Ammon's horn (tissue), 1 donor: ENCODE data around the gene ZNF385B.

ENCODE experiments used
- DNase-seq: peaks from one replicate; pipeline ENCODE4 v3.0.0-alpha.2; 2016; ENCODE audit warnings: low spot score

Gene ZNF385B

DNA sequence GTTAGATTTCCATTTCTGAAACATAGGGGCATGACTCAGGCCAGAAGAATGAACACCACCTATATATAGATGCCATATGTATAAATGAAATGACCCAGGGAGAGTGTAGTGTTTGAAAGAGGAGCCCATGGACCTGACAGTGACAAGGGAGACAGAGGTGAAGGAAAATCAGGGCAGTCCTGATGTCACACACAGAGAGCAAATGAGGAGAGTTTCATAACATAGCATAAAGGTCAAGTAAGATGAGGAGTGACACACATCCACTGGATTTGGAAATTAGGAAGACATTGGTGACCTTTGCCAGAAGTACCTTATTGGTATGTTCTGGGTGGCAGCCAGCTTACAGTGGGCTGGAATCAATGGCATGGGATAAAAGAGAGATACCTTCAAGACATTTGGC lies 276.7 kb downstream of the ZNF385B start:
- no peak for DNase-seq

- no peak for DNase-seq
These were observed 279.8 kb downstream of the ZNF385B start for GRCh38 chr2:179581605-179582004.

DNA sequence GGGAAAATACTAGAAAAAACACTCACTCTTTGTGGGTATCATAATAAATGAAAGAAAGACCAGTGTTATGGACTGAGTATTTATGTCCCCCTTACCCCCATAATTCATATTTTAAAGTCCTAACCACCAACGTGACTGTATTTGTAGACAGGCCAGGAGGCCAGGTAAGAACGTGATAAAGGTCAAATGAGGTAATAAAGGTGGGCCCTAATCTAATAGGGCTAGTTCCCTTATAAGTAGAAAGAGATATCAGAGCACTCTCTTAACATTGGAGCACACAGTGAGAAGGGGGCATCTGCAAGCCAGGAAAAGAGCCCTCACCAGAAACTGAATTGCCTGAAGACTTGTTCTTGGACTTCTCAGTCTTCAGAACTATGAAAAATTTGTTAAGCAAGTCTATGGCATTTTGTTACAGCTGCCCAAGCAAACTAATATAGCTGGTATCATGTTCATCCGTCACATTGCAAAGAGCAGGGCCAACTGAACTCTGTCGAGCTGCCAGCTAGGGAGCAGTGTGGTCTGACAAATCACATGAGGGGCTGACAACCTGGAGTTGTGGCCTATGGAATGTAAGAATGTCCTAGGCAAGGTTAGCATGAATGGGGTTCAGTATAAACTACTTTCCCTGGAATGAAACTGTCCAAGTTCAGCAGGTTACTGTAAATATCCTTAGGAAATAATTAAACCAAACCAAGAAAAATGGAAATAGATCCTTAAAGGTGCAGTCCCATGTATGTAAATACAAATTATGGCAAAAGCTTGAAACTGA lies 280.9 kb downstream of the ZNF385B start:
- no peak for DNase-seq

GRCh38 chr2:179579800-179580199 lies 281.6 kb downstream of the ZNF385B start:
- DNase-seq, result no peak

DNA sequence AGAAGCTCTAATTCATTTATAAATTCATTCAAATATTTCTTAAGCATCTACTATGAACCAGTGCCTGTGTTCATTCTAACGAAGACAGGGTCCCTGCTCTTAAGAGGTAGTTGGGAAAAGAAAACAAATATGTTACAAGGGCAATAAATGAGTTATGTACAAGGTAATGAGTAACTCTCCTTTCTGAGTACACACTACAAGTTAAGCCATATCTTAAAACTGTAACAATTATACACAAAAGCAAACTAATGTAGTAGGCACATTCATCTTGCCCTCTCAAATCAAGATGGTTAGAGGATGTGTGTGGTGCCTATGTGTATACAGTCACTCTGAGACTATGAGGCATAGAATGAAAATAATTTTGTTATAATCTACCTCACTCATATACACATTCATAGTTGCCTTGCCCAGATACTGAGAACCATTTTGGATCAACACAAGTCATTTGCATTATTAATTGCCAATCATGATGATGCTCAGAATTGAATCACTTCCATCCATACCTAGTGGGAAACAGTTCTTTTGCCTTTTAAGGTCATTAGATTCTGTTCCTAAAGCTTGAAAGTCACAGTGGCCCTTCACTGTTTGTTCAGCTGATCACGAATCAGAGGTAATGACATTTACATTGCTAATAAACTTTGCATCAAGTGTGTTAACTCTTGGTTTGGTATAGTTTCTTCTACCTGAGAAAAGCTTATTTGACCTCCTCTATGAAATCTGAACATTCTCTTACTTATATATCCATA lies 283.1 kb downstream of the ZNF385B start:
- no peak for DNase-seq

- DNase-seq, result no peak
These were observed 287.3 kb downstream of the ZNF385B start for GRCh38 chr2:179574061-179574519.

DNA sequence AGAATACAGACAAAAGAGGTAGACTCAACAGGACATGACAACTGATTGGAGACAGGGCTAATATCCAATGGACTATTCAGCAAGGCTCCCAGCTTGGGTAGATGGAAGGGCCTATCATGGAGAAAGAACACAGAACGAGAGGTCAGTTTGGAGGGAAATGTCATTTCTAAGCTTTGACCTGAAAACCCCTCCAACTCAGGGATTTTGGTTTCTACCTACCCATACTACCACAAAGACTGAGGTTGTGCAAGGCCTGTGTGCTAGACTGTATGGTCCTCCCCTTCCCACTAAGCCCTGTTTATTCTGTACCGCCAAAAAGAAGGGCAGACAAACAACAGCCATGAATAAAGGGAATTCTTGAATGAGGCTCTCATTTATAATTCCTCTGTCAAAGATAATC lies 288.9 kb downstream of the ZNF385B start:
- DNase-seq, result no peak

- no peak for DNase-seq
These were observed 289.7 kb downstream of the ZNF385B start for GRCh38 chr2:179571721-179572120.

GRCh38 chr2:179571252-179571651 lies 290.2 kb downstream of the ZNF385B start:
- no peak for DNase-seq

DNA sequence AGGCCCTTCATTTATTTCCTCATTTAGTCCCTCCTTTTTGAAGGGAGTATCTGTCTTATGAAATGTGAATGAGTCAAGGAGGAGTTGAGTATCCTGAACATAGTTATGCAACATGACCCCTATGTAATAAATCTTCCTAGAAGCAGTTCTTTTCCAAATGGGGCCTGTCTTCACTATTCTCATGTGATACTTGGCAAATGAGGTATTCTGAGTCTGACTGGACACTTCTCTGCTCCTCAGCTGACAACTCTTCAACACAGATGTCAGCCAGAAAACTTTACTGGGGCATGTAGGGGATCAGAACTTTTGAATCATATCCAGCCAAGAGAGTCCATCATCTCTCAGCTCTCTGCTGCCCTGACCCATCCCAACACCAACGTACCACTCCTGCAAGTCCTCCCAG lies 291.6 kb downstream of the ZNF385B start:
- no peak for DNase-seq

- no peak for DNase-seq
These were observed 295.6 kb downstream of the ZNF385B start for GRCh38 chr2:179565807-179566206.

- peak; percentile 30 for DNase-seq
These were observed 299.0 kb downstream of the ZNF385B start for GRCh38 chr2:179562330-179562885.

DNA sequence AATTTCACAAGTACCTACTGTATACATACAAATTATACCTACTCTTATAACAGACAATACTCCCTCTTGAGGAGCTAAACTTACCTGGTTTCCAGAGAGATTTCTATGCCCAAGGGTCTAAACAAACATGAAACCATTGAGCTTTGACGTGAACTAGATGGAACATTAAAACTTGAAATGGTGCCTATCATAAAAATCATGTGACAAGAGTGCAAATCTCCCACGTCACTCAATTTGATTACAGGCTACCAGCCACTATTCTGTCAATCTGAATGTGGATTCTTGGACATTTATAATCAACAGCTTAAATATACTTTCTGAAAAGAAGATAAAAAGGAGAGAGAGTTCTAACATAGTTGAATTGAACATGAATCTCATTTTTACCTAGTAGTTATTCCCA lies 299.7 kb downstream of the ZNF385B start:
- no peak for DNase-seq

DNA sequence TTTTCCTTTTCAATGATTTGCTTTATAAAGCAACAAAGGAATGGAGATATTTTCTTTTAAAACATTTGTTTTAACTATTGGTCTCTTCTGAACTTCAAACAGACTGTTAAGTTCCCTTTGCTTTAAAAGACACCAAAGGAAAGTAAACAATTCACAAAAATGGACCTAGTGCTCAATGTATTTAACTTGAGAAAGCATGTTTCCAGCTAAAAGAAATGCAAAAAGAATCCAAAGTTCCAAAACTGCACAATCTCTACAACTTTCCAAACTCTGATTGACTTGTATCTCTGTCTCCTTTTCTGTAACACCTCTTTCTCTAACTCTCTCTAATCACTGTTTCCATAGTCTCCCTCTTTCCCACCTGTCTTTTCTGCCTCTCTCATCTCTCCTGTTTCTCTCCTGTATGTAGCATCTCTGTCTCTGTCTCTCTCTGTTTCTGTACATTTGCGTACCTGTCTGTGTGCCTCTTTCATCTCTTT lies 301.1 kb downstream of the ZNF385B start:
- no peak for DNase-seq

GRCh38 chr2:179559108-179559806 lies 302.2 kb downstream of the ZNF385B start:
- DNase-seq, result no peak

DNA sequence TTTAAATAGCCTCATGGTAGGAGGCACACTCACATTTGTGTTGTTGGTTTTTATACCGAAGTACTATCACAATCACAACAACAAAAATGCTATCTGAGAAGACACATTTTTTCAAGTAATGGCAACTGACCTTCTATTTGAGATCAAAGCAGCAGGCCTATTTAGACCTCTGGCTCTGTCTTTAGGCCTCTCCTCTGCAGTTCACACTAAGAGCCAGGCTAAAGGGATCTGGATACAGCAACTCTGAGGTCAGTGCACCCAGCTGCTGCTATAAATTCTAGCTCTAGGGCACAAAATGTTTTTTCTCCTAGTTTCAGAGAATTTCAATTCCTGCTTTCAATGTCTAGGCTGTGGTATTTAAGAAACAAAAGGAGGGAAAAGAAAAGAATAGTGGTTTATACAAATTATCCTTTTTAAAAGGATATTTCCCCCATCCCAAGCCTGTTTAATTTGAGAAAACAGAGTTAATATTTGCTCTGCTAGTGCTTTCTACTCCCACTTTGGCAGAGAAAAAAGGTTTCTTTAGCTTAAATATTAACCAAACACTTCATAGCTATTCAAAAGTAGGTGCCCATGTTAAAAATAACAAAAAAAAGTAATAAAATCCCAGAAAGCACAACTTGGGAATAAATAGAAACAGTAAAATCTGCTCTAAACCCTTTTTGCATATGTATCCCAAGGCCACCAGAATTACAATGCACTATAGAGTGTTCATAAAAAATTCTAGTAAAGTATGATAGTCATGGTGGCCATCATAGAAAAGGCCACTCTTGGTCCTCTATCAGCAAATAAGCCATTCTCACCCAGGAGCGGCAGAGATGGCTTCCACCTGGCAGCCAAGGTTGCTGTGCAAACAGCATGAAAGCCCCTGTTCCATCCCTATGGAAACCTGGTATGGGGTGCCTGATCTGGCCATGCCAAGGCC lies 303.1 kb downstream of the ZNF385B start:
- DNase-seq, result no peak

GRCh38 chr2:179556425-179556824 lies 305.0 kb downstream of the ZNF385B start:
- no peak for DNase-seq

DNA sequence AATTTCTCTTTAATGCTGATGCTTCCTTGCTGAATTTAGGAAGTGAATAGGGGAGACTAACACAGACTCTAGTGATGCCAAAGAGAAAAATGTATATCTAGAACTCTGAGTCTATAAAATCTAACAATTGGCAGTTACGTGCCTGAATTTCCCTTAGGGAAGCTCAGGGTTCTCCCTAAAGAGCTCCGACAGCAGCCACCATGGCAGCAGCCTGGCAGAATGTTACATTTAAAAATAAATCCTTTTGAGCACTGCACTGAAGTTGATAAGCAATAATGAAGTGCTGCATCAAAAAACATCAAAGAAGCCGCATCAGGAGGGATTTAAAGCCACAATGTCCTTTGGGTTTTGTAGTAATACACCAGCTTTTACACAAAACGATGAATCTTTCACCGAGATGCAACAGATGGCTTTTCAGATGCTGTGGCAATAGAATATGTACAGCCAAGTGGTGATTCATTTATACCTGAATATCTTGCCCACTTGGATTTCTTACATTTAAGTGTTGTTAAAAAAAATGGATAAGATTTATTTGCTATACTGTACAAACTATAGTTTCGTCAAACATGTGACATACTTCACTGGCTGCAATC lies 305.6 kb downstream of the ZNF385B start:
- DNase-seq, result no peak

- no peak for DNase-seq
These were observed 306.6 kb downstream of the ZNF385B start for GRCh38 chr2:179554639-179555386.

GRCh38 chr2:179553382-179553781 lies 308.0 kb downstream of the ZNF385B start:
- DNase-seq, result no peak
